DMS53 (cell line): ENCODE measurements around the gene GTF3C4.

Source experiments
- DNase-seq: peaks from one replicate; lab custom pipeline; 2025; lab: John Stamatoyannopoulos, UW

GTF3C4 gene

GRCh38 chr9:132647806-132648205 is 22.5 kb upstream of the GTF3C4 start:
- no peak for DNase-seq

- DNase-seq: no peak
Observed at GRCh38 chr9:132648283-132648682, 22.0 kb upstream of the GTF3C4 start.

- DNase-seq: no peak
Observed at GRCh38 chr9:132648685-132649084, 21.6 kb upstream of the GTF3C4 start.

GRCh38 chr9:132651259-132651658 is 19.0 kb upstream of the GTF3C4 start:
- peak; percentile 38 for DNase-seq

GRCh38 chr9:132656299-132656698 is 14.0 kb upstream of the GTF3C4 start:
- no peak for DNase-seq

GRCh38 chr9:132662152-132662945 is 7.9 kb upstream of the GTF3C4 start:
- DNase-seq: no peak

GRCh38 chr9:132663117-132663516 is 7.1 kb upstream of the GTF3C4 start:
- DNase-seq: no peak

GRCh38 chr9:132663851-132664250 is 6.4 kb upstream of the GTF3C4 start:
- DNase-seq: no peak

GRCh38 chr9:132669319-132669697 is 956 bp upstream of the GTF3C4 start:
- no peak for DNase-seq

- DNase-seq: peak; percentile 93
Observed at GRCh38 chr9:132669698-132670456, 387 bp upstream of the GTF3C4 start, which contains the start of gene DDX31. TSS of gene DDX31 (minus strand) at chr9:132669983. CDS start at chr9:132669934, 49 bp downstream.

GRCh38 chr9:132671620-132672412 is 1.6 kb downstream of the GTF3C4 start:
- no peak for DNase-seq

GRCh38 chr9:132672413-132672690 is 2.1 kb downstream of the GTF3C4 start:
- no peak for DNase-seq

- DNase-seq: peak; percentile 46
Observed at GRCh38 chr9:132673355-132673754, 3.1 kb downstream of the GTF3C4 start.

- no peak for DNase-seq
Observed at GRCh38 chr9:132674485-132674884, 4.2 kb downstream of the GTF3C4 start.

- DNase-seq: no peak
Observed at GRCh38 chr9:132677976-132678375, 7.7 kb downstream of the GTF3C4 start.

GRCh38 chr9:132679946-132680625 is 9.8 kb downstream of the GTF3C4 start:
- no peak for DNase-seq

GRCh38 chr9:132681561-132681960 is 11.3 kb downstream of the GTF3C4 start:
- DNase-seq: no peak

GRCh38 chr9:132683873-132684272 is 13.6 kb downstream of the GTF3C4 start:
- no peak for DNase-seq

GRCh38 chr9:132690696-132691095 is 20.4 kb downstream of the GTF3C4 start:
- no peak for DNase-seq

- DNase-seq: peak; percentile 58
Observed at GRCh38 chr9:132694144-132694543, 23.9 kb downstream of the GTF3C4 start.

GRCh38 chr9:132697230-132697629 is 27.0 kb downstream of the GTF3C4 start:
- peak; percentile 32 for DNase-seq

- no peak for DNase-seq
Observed at GRCh38 chr9:132698989-132699388, 28.7 kb downstream of the GTF3C4 start.
